Neural progenitor cell (in vitro differentiated cells): ENCODE results near the gene GBF1. TPM values are rescaled to one million over a fixed set of nuclear protein-coding genes. Genes with fewer than 3 reads are reported as not detected.
A peak's percentile ranks its signal among the peaks of the same experiment; 100 is the strongest.
"Not testable (repeated sequence)": the region's sequence is repeated elsewhere in the genome, so short reads cannot be mapped to it uniquely, and the experiment has no call there.

Source experiments
- DNase-seq: peaks from one replicate; pipeline ENCODE4 v3.0.0-alpha.2; 2016; ENCODE audit warnings: low spot score
- H2AFZ ChIP-seq: fragments of 200-600 bp; sonication (generic); replicated peaks from 2 replicates; pipeline ENCODE4 v1.6.1; 2016; ENCODE audit warnings: antibody characterized with exemption
- H3F3A ChIP-seq: fragments of 200-600 bp; sonication (generic); 2 replicates; pipeline ENCODE4 v1.6.1; 2016; ENCODE audit warnings: antibody characterized with exemption, low read depth
- H3K27ac ChIP-seq: fragments of 200-600 bp; sonication (generic); 2 replicates; pipeline ENCODE4 v1.5.1; 2016; ENCODE audit warnings: mild to moderate bottlenecking
- H3K27me3 ChIP-seq: fragments of 200-600 bp; sonication (generic); 2 replicates; pipeline ENCODE4 v1.6.1; 2016; ENCODE audit warnings: mild to moderate bottlenecking, moderate library complexity
- H3K36me3 ChIP-seq: fragments of 200-600 bp; sonication (generic); 2 replicates; pipeline ENCODE4 v1.5.1; 2016
- H3K4me1 ChIP-seq: fragments of 200-600 bp; sonication (generic); 2 replicates; pipeline ENCODE4 v1.6.1; 2016; ENCODE audit warnings: mixed run types
- H3K4me2 ChIP-seq: fragments of 200-600 bp; sonication (generic); 2 replicates; pipeline ENCODE4 v1.6.1; 2016
- H3K4me3 ChIP-seq: fragments of 200-600 bp; sonication (generic); 2 replicates; pipeline ENCODE4 v1.5.1; 2016
- H3K79me2 ChIP-seq: fragments of 200-600 bp; sonication (generic); 2 replicates; pipeline ENCODE4 v1.6.1; 2016; ENCODE audit warnings: low read depth
- H3K9ac ChIP-seq: fragments of 200-600 bp; sonication (generic); 2 replicates; pipeline ENCODE4 v1.6.1; 2016
- H3K9me3 ChIP-seq: fragments of 200-600 bp; sonication (generic); 2 replicates; pipeline ENCODE4 v1.5.1; 2016; ENCODE audit warnings: low read depth
- H4K20me1 ChIP-seq: fragments of 200-600 bp; sonication (generic); 2 replicates; pipeline ENCODE4 v1.6.1; 2016; ENCODE audit warnings: low read depth
- H3K27ac Mint-ChIP-seq: 3 replicates; pipeline ENCODE4 v1.8.0; 2021; ENCODE audit warnings: mixed read lengths
- H3K27me3 Mint-ChIP-seq: 2 replicates; pipeline ENCODE4 v1.8.0; 2022; ENCODE audit warnings: low read depth, mild to moderate bottlenecking, inconsistent platforms, moderate library complexity, mixed read lengths; ENCODE audit not compliant: insufficient read depth
- H3K36me3 Mint-ChIP-seq: 3 replicates; pipeline ENCODE4 v1.8.0; 2021; ENCODE audit warnings: mixed read lengths
- H3K4me1 Mint-ChIP-seq: 3 replicates; pipeline ENCODE4 v1.8.0; 2021; ENCODE audit warnings: mixed read lengths
- H3K4me3 Mint-ChIP-seq: 3 replicates; pipeline ENCODE4 v1.8.0; 2021; ENCODE audit warnings: mild to moderate bottlenecking, moderate library complexity, mixed read lengths
- H3K9me3 Mint-ChIP-seq: 3 replicates; pipeline ENCODE4 v1.8.0; 2020; ENCODE audit warnings: mixed read lengths
- EZH2 ChIP-seq: fragments of 200-600 bp; sonication (generic); IDR thresholded peaks from 2 replicates; pipeline ENCODE4 v1.6.1; 2017; ENCODE audit warnings: antibody characterized with exemption, mild to moderate bottlenecking, moderate library complexity
- EZH2phosphoT487 ChIP-seq: fragments of 200-600 bp; sonication (generic); IDR thresholded peaks from 2 replicates; pipeline ENCODE4 v1.6.1; 2017; ENCODE audit warnings: antibody characterized with exemption
- total RNA-seq: library from RNA; depleted of rRNA; stranded (reverse); fragments of >200 nt; gene quantifications from 2 replicates; pipeline ENCODE4 v1.2.3, GENCODE V29; 2015; ENCODE audit warnings: low replicate concordance
- TF ChIP-seq, protein P1 (sequence below): fragments of 200-600 bp; sonication (generic); IDR thresholded peaks from 2 replicates; pipeline ENCODE4 v1.5.1; 2017; ENCODE audit warnings: antibody characterized with exemption, mild to moderate bottlenecking

The GBF1 gene
- total RNA-seq, 1 donor from 2014 or later: 23.5 TPM

DNA sequence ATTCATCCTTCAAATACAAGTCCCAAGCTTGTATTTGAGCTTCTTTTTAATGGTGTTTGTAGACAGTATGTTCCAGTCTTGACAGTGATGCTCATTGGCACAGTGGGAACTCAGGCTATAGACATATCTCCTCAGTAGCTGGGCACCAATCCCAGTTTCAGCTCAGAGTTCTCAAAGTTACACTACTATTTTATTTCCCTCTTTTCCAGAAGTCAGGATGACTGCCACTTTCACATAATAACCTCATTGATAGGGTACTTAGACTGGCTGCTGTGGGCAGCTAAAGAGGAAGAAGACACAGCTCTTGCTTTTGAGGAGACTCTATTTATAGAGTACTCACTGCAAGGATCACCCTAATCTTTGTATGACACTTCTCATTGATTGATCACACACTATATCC is 2.4 kb downstream of the GBF1 start:
- no peak overlapping the region for H3K27ac Mint-ChIP-seq
- Histone ChIP-seq H3K9me3 (no peaks in the 10 kb centered on the region), H3K36me3 (no peaks in the 10 kb centered on the region), H3K79me2 (peaks cover 69% of the 10 kb centered on the region), H3F3A (peaks cover 7% of the 10 kb centered on the region), H3K4me3 (no peak overlapping the region), H3K4me1 (peaks cover 13% of the 10 kb centered on the region), H4K20me1 (peaks cover 34% of the 10 kb centered on the region), H3K27me3 (peaks cover 13% of the 10 kb centered on the region), H3K27ac (no peak overlapping the region), H2AFZ (no peak overlapping the region), H3K9ac (no peak overlapping the region), H3K4me2 (peak overlapping the region; percentile 92)
- H3K9me3 Mint-ChIP-seq: no peaks in the 10 kb centered on the region
- no peak for DNase-seq
- peaks cover 10% of the 10 kb centered on the region for H3K27me3 Mint-ChIP-seq
- TF ChIP-seq EZH2 (no peak), EZH2phosphoT487 (no peak)
- TF ChIP-seq, protein P1, sequence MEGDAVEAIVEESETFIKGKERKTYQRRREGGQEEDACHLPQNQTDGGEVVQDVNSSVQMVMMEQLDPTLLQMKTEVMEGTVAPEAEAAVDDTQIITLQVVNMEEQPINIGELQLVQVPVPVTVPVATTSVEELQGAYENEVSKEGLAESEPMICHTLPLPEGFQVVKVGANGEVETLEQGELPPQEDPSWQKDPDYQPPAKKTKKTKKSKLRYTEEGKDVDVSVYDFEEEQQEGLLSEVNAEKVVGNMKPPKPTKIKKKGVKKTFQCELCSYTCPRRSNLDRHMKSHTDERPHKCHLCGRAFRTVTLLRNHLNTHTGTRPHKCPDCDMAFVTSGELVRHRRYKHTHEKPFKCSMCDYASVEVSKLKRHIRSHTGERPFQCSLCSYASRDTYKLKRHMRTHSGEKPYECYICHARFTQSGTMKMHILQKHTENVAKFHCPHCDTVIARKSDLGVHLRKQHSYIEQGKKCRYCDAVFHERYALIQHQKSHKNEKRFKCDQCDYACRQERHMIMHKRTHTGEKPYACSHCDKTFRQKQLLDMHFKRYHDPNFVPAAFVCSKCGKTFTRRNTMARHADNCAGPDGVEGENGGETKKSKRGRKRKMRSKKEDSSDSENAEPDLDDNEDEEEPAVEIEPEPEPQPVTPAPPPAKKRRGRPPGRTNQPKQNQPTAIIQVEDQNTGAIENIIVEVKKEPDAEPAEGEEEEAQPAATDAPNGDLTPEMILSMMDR: no peak
- H3K4me1 Mint-ChIP-seq: peaks cover 29% of the 10 kb centered on the region
- H3K4me3 Mint-ChIP-seq: peak overlapping the region; percentile 99
- H3K36me3 Mint-ChIP-seq: peaks cover 4% of the 10 kb centered on the region

DNA sequence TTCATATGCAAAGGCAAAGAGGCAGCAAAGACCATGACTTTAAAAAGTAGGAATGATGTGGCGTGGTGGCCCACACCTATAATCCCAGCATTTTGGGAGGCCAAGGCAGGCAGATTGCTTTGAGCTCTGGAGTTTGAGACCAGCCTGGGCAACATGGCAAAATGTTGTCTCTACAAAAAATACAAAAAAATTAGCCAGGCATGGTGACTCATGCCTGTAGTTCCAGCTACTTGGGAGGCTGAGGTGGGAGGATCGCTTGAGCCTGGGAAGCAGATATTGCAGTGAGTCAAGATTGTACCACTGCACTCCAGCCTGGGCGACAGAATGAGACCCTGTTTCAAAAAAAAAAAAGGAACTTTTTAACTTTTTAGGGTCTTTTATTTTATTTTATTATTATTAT is 7.2 kb downstream of the GBF1 start:
- H3K9ac ChIP-seq, H3K27me3 Mint-ChIP-seq, H3K9me3 ChIP-seq, H3K27ac ChIP-seq, DNase-seq, H3K4me1 Mint-ChIP-seq, H3K27ac Mint-ChIP-seq, H3F3A ChIP-seq, H3K9me3 Mint-ChIP-seq, H3K4me3 ChIP-seq, H3K36me3 ChIP-seq, H3K27me3 ChIP-seq, H3K4me2 ChIP-seq, H3K4me1 ChIP-seq, H3K4me3 Mint-ChIP-seq, H3K36me3 Mint-ChIP-seq, H2AFZ ChIP-seq: not testable (repeated sequence)
- Histone ChIP-seq H3K79me2 (peaks cover 89% of the 10 kb centered on the region), H4K20me1 (peaks cover 31% of the 10 kb centered on the region)

DNA sequence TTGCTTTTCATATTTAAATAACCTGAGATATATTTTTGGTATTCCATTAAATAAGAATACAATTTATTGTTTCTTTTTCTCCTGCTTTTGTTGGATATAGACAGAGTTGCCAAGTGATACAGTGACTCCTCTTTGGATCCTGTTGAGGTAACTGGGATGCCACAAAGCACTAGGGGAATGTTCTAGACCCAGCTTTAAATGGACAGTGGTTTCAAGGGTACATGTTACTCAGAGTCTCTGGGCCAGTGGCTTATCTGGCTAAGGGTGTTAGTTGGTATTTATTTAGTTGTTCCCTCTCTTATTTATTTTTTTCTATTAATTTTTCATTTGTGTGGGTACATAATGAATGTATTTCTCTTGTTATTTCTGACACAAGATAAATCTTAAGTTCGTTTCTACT is 9.1 kb downstream of the GBF1 start:
- H4K20me1 ChIP-seq: peaks cover 22% of the 10 kb centered on the region
- no peaks in the 10 kb centered on the region for H3K9me3 Mint-ChIP-seq
- no peak overlapping the region for H2AFZ ChIP-seq

DNA sequence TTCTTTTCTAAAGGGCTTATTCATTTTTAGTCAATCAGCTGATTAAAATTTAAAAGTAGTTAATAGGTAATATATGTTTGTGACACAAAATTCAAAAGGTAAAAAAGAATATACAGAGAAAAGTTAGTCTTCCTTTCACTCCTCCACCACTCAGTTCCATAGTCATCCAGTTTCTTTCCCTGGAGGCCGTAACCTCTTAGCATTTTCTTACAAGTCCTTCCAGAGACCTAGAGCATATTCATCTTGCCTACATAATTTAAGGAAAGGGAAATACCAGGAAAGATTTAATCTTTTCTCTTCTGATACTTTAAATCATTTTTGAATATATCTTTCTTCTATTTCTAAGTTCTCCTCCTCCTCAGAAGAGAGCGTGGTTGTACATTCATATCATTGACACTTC is 10.1 kb downstream of the GBF1 start:
- Mint-ChIP-seq H3K4me1 (no peaks in the 10 kb centered on the region), H3K36me3 (peaks cover 9% of the 10 kb centered on the region), H3K4me3 (no peak overlapping the region), H3K27ac (no peak overlapping the region), H3K27me3 (no peaks in the 10 kb centered on the region), H3K9me3 (no peaks in the 10 kb centered on the region)
- Histone ChIP-seq H3K27ac (no peak overlapping the region), H3K4me3 (no peak overlapping the region), H3K36me3 (peaks cover 12% of the 10 kb centered on the region), H2AFZ (no peak overlapping the region), H4K20me1 (peaks cover 22% of the 10 kb centered on the region), H3K27me3 (no peaks in the 10 kb centered on the region), H3F3A (no peaks in the 10 kb centered on the region), H3K9ac (no peak overlapping the region), H3K79me2 (peaks cover 61% of the 10 kb centered on the region), H3K4me2 (no peak overlapping the region), H3K9me3 (no peaks in the 10 kb centered on the region), H3K4me1 (no peaks in the 10 kb centered on the region)
- TF ChIP-seq, protein P1: no peak
- TF ChIP-seq EZH2: no peak
- no peak for TF ChIP-seq EZH2phosphoT487
- DNase-seq: no peak

More for the DNA sequence above, 9.1 kb downstream of the GBF1 start:
- Histone ChIP-seq H3K9ac (no peak overlapping the region), H3K4me3 (no peak overlapping the region), H3F3A (no peaks in the 10 kb centered on the region), H3K79me2 (peaks cover 71% of the 10 kb centered on the region), H3K27ac (no peak overlapping the region), H3K9me3 (no peaks in the 10 kb centered on the region), H3K36me3 (peaks cover 6% of the 10 kb centered on the region), H3K27me3 (no peaks in the 10 kb centered on the region), H3K4me1 (no peaks in the 10 kb centered on the region), H3K4me2 (no peak overlapping the region)
- Mint-ChIP-seq H3K4me1 (no peaks in the 10 kb centered on the region), H3K36me3 (peaks cover 4% of the 10 kb centered on the region), H3K27ac (no peak overlapping the region), H3K27me3 (no peaks in the 10 kb centered on the region), H3K4me3 (no peak overlapping the region)
- DNase-seq: no peak
- no peak for TF ChIP-seq EZH2
- TF ChIP-seq EZH2phosphoT487: no peak
- TF ChIP-seq, protein P1: no peak
